HEK293T (cell line): ENCODE measurements around the gene MACROD2.

Source experiments
- FOXM1 ChIP-seq: fragments of 450-650 bp; IDR thresholded peaks from 2 replicates; pipeline ENCODE4 v1.6.1; 2017; ENCODE audit warnings: mild to moderate bottlenecking, borderline replicate concordance
- TARDBP ChIP-seq: fragments of 450-650 bp; IDR thresholded peaks from 2 replicates; pipeline ENCODE4 v1.6.1; 2016
- ZNF384 ChIP-seq: fragments of 450-650 bp; IDR thresholded peaks from 2 replicates; pipeline ENCODE4 v1.6.1; 2016

DNA sequence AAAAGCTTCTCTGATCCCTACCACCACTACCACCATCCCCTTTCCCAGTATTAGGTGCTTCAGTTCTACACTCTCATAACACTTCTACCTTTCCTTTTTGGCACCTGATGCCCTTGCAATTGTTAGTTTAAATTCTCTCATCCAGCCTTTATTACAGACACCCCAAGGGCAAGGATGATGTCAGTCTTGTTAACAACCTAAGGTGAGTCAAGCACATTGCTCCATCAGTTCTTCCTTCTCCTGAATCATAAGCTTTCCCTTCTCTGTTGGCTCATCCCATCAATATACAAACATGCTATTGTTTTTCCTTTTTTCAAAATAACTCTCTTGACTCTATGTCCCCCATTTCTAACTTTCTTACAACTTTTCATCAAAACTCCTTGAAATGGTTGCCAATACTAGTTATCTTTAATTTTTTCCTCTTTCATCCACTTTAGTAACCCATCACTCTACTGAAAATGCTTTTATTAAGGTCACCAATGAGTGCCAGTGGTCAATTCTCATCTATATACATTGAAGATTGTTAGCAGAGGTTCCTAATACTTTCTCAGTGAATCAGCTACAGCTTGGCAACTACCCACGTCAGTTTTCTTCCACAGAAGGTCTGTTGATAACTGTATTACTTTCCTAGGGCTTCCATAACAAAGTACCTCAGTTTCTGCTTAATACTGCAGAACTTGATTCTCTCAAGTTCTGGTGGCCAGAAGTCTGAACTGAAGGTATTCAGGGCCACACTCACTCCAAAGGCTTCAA, 439.2 kb downstream of the MACROD2 start:
- no peak for TF ChIP-seq FOXM1
- TF ChIP-seq TARDBP = no peak
- no peak for TF ChIP-seq ZNF384
